ENCODE results near the gene ING5.

ING5 gene

DNA sequence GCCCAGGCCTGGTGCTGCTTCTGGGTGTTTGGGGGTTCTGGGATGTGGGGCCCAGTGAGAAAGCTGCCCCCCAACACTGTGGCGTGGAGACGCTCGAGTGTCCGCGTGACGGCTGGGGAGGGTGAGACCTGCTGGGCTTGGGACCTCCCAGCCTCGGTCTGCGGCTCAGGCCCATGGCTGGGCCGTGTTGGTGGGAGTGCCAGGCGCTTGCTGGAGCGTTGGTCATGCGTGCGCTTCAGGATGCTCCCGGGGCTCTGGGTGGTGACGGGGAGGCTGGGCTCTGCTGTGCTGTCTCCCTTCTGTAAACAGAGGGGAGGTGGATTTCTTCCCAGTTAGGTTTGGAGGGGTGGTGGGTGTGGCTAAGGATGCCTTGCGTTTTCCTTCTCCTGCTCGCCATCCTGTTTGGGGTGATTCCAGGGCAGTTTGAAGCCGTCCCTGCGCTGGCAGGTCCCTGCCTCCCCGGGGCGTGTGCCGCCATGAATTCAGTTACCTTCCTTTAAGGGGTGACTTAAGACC, 75.4 kb downstream of the ING5 start:
- TF ChIP-seq SIN3A (IDR thresholded peaks at IDR 0.05; ENCODE audit: borderline replicate concordance, insufficient read depth, low read length), result no peak
- no peak for TF ChIP-seq POLR2AphosphoS5 (IDR thresholded peaks at IDR 0.05; ENCODE audit: low read depth, low read length)
- no peak for TF ChIP-seq TAF1 (IDR thresholded peaks at IDR 0.05; ENCODE audit: borderline replicate concordance, insufficient read depth, low read length)

DNA sequence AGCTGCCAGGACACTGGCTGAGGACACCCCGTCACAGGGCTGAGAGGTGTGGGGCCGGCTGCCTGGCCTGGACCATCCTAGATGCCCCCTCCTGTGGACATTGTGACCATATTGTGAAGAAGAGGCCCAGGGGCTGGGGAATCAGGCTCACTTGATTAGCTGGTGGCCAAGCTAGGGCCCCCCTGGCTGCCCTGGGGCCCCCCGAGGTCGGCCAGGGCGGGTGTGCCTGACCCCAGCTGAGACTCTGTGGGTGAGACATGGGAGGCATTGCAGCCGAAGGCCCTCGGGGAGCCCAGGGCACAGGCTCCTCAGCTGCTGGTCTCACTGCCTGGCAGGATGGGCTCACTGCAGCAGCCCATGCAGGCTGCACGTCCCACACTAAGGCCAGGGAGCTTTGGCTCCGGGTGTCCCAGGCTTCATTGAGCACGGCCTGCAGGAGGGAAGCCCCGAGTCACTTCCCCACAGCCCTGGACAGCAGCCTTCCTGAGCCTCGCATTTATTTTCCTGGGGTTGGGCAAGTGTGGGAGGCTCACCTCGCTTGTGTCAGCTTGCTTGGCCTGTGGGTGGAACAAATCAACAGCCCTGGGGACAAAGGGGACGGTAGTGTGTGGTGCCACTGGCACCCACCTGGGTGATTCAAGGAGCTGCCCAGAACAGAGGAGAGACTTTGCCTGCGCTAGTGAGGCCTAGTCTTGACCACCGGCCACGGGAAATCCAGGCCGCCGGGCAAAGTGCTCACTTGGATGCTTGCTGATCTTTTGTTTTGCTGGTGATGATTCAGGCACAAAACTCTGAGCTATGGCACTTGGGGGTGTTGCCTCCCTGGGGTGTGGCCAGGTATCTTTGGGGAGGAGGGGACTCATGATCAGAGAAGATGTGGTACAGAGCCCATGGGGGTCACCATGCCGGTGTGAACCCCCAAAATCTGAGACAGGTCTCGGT, 76.1 kb downstream of the ING5 start:
- TF ChIP-seq FOXP2 (optimal IDR thresholded peaks at IDR 0.05; ENCODE audit: borderline replicate concordance, extremely low read depth, extremely low read length, insufficient read depth) (no peak), SIN3A (IDR thresholded peaks at IDR 0.05; ENCODE audit: borderline replicate concordance, insufficient read depth, low read length) (no peak), TAF1 (IDR thresholded peaks at IDR 0.05; ENCODE audit: borderline replicate concordance, insufficient read depth, low read length) (no peak), POLR2AphosphoS5 (IDR thresholded peaks at IDR 0.05; ENCODE audit: low read depth, low read length) (no peak)
- TF ChIP-seq, protein P1, sequence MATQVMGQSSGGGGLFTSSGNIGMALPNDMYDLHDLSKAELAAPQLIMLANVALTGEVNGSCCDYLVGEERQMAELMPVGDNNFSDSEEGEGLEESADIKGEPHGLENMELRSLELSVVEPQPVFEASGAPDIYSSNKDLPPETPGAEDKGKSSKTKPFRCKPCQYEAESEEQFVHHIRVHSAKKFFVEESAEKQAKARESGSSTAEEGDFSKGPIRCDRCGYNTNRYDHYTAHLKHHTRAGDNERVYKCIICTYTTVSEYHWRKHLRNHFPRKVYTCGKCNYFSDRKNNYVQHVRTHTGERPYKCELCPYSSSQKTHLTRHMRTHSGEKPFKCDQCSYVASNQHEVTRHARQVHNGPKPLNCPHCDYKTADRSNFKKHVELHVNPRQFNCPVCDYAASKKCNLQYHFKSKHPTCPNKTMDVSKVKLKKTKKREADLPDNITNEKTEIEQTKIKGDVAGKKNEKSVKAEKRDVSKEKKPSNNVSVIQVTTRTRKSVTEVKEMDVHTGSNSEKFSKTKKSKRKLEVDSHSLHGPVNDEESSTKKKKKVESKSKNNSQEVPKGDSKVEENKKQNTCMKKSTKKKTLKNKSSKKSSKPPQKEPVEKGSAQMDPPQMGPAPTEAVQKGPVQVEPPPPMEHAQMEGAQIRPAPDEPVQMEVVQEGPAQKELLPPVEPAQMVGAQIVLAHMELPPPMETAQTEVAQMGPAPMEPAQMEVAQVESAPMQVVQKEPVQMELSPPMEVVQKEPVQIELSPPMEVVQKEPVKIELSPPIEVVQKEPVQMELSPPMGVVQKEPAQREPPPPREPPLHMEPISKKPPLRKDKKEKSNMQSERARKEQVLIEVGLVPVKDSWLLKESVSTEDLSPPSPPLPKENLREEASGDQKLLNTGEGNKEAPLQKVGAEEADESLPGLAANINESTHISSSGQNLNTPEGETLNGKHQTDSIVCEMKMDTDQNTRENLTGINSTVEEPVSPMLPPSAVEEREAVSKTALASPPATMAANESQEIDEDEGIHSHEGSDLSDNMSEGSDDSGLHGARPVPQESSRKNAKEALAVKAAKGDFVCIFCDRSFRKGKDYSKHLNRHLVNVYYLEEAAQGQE (IDR thresholded peaks at IDR 0.05; ENCODE audit: insufficient read depth in 1 of 2, low read depth in 2 of 2, low read length in 2 of 2), result no peak
